Measurements from ENCODE around the gene CATSPER1.

CATSPER1 gene

DNA sequence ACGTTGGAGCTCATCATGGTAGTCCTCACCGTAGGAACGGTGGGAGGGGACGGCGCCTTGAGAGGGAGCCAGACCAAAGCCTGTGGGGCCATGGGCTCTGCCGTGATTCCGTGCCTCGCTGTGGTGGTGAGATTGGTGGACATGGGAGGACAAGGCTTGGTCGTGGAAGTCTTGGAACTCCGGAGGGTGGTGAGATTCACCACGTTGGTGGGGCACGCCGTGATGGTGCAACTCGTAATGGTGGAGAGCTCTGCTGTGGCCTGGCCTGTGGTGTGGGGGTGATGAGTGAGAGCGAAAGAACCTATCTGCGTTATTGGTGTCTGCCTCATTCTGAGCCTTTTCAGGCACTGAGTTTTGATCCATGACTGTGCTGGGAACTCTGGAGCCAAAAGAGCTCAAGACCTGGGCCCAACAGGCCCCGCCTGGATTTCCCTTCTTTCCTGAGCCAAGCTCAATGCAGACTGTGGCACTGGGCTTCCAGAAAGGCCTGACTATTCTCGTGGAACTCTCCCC lies at the start of gene CATSPER1:
CATSPER1 (minus strand) TSS at position 463 of the 513 bp plus-strand sequence; CDS start at position 363, 100 bp downstream.
- no peak for TF ChIP-seq CTCF (IDR thresholded peaks at IDR 0.05; ENCODE audit: low read depth, low read length)
- Histone ChIP-seq H3K4me3 (ENCODE audit: low read depth, low read length) (no peak within 1 kb of the TSS), H3K36me3 (no peaks in the 10 kb centered on the region), H3K27ac (no peak within 1 kb of the TSS), H3K9me3 (ENCODE audit: severe bottlenecking) (no peaks in the 10 kb centered on the region), H3K27me3 (ENCODE audit: insufficient read depth, low read depth, severe bottlenecking) (no peaks in the 10 kb centered on the region)
- no peak for DNase-seq

DNA sequence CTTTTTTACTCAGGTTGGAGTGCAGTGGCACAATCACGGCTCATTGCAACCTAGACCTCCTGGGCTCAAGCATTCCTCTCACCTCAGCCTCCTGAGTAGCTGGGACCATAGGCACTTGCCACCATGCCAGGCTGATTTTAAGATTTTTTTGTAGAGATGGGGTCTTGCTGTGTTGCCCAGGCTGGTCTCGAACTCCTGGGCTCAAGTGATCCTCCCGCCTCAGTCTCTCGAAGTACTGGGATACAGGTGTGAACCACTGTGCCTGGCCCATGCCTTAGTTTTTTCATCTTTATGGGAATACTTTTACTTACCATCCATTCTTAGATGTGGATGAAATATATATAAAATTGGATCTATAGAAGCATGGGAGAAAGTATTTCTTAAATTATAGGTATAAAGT lies 49.0 kb upstream of the CATSPER1 start:
- no peak for DNase-seq
- Histone ChIP-seq H3K9me3 (ENCODE audit: severe bottlenecking) (no peaks in the 10 kb centered on the region), H3K27me3 (ENCODE audit: insufficient read depth, low read depth, severe bottlenecking) (no peaks in the 10 kb centered on the region), H3K27ac (no peak overlapping the region), H3K36me3 (peaks cover 44% of the 10 kb centered on the region), H3K4me3 (ENCODE audit: low read depth, low read length) (no peak overlapping the region)
- TF ChIP-seq CTCF (IDR thresholded peaks at IDR 0.05; ENCODE audit: low read depth, low read length) = no peak

DNA sequence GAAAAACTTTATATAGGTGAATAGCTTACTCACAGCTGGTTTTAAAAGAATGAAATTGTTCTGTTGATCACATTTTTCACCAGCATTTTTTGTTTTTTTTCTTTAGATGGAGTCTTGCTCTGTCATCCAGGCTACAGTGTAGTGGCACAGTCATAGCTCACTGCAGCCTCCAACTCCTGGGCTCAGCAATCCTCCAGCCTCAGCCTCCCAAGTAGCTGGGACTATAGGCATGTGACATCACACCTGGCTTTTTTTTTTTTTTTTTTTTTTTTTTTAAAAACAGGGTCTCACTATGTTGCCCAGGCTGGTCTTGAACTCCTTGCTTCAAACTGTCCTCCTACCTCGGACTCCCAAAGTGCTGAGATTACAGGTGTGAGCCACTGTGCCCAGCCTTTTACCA lies 47.4 kb upstream of the CATSPER1 start:
- no peak overlapping the region for H3K4me3 ChIP-seq (ENCODE audit: low read depth, low read length)
- H3K36me3 ChIP-seq = peaks cover 44% of the 10 kb centered on the region
- no peaks in the 10 kb centered on the region for H3K27me3 ChIP-seq (ENCODE audit: insufficient read depth, low read depth, severe bottlenecking)
- H3K9me3 ChIP-seq (ENCODE audit: severe bottlenecking) = no peaks in the 10 kb centered on the region
- DNase-seq = no peak
- TF ChIP-seq CTCF (IDR thresholded peaks at IDR 0.05; ENCODE audit: low read depth, low read length) = no peak
- H3K27ac ChIP-seq = no peak overlapping the region

- Histone ChIP-seq H3K27me3 (ENCODE audit: insufficient read depth, low read depth, severe bottlenecking) (no peaks in the 10 kb centered on the region), H3K9me3 (ENCODE audit: severe bottlenecking) (no peaks in the 10 kb centered on the region), H3K4me3 (ENCODE audit: low read depth, low read length) (no peak overlapping the region), H3K27ac (no peak overlapping the region), H3K36me3 (peaks cover 55% of the 10 kb centered on the region)
- DNase-seq = no peak
- no peak for TF ChIP-seq CTCF (IDR thresholded peaks at IDR 0.05; ENCODE audit: low read depth, low read length)
Measured at GRCh38 chr11:66072518-66072917, 46.2 kb upstream of the CATSPER1 start.

DNA sequence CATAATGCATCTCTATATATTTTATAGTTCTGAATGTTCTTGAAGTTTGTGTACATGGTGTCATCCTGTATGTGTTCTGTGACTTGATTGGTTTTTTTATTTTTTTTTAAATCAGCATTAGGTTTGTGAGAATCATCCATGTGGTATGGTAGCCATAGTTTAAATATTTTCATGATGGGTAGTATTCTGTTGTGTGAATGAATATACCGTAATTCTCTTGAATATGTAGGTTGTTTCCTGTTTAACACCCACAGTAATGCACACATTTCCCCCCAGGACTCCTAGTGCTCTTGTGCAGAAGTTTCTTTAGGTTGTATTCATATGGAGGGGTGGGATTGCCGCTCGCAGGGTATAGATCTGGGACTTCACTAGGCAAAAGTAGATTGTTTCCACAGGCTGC lies 45.8 kb upstream of the CATSPER1 start:
- Histone ChIP-seq H3K4me3 (ENCODE audit: low read depth, low read length) (no peak overlapping the region), H3K9me3 (ENCODE audit: severe bottlenecking) (no peaks in the 10 kb centered on the region), H3K27ac (no peak overlapping the region), H3K27me3 (ENCODE audit: insufficient read depth, low read depth, severe bottlenecking) (no peaks in the 10 kb centered on the region), H3K36me3 (peaks cover 58% of the 10 kb centered on the region)
- no peak for DNase-seq
- TF ChIP-seq CTCF (IDR thresholded peaks at IDR 0.05; ENCODE audit: low read depth, low read length) = no peak

GRCh38 chr11:66071381-66071801 lies 45.1 kb upstream of the CATSPER1 start:
- DNase-seq = no peak
- no peaks in the 10 kb centered on the region for H3K9me3 ChIP-seq (ENCODE audit: severe bottlenecking)
- TF ChIP-seq CTCF (IDR thresholded peaks at IDR 0.05; ENCODE audit: low read depth, low read length) = no peak
- peak overlapping the region; percentile 85 for H3K27ac ChIP-seq
- peaks cover 58% of the 10 kb centered on the region for H3K36me3 ChIP-seq
- H3K27me3 ChIP-seq (ENCODE audit: insufficient read depth, low read depth, severe bottlenecking) = no peaks in the 10 kb centered on the region
- H3K4me3 ChIP-seq (ENCODE audit: low read depth, low read length) = peak overlapping the region; percentile 78

Data from WERI-Rb-1 (cell line).